Panc1 (cell line): Measurements from ENCODE around the gene HOXB13.

Source experiments
- POLR2AphosphoS5 ChIP-seq: IDR thresholded peaks from 2 replicates; pipeline ENCODE4 v1.6.1; 2012; ENCODE audit warnings: mild to moderate bottlenecking, low read depth, low read length, moderate library complexity
- SIN3A ChIP-seq: IDR thresholded peaks from 2 replicates; pipeline ENCODE4 v1.6.1; 2012; ENCODE audit warnings: low read depth, mild to moderate bottlenecking, low read length, moderate library complexity, borderline replicate concordance; ENCODE audit not compliant: insufficient read depth
- TCF7L2 ChIP-seq: IDR thresholded peaks from 2 replicates; pipeline ENCODE4 v1.6.1; 2011; ENCODE audit warnings: mild to moderate bottlenecking, low read depth, low read length, inconsistent platforms
- TF ChIP-seq, protein P1 (sequence below): fragments of 450-650 bp; IDR thresholded peaks from 2 replicates; pipeline ENCODE4 v1.5.1; 2017; ENCODE audit warnings: mild to moderate bottlenecking
- TF ChIP-seq, protein P2 (sequence below), 2 experiments: IDR thresholded peaks; 2 replicates each; pipeline ENCODE4 v1.6.1; 2011 to 2012; ENCODE audit warnings: low read depth in 2 of 2, control low read depth in 1 of 2, low read length in 1 of 2, mild to moderate bottlenecking in 1 of 2, moderate library complexity in 1 of 2; ENCODE audit not compliant: insufficient read depth in 1 of 2

DNA sequence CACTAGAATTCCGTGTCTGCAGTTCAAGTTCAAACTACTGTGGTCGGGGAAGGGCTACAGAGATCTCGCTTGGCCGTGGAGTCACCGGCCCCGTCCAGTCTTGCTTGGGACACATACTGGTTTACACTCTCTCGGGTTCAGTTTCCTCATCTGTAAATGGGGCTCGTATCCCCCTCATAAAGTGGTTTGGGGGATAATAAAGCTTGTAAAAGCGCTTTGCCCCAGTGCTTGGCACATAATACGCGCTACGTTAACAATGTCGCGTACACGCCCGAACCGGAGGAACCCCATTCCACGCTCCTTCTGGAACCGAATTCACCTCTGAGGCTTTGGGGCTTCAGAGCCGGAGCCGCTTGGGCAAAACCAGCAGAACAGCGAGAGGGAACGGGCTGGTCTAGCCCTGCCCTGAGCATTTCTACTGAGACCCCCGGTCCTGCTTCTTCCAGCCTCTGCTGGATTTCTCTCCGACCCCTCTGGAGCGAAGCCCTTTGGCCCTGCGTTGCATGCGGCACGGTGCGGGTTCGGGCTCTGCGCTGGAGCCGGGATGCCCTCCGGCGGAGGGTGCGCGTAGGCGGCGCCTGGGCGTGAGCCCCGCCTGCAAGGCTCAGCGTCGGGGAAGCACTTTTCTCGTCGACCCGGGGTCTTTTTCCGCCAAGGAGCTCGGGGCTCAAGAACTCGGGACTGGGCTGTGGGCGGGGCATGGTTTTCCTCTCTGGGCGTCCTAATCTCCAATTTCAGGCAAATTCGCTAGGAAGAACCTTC lies 26.1 kb upstream of the HOXB13 start:
- TF ChIP-seq, protein P1, sequence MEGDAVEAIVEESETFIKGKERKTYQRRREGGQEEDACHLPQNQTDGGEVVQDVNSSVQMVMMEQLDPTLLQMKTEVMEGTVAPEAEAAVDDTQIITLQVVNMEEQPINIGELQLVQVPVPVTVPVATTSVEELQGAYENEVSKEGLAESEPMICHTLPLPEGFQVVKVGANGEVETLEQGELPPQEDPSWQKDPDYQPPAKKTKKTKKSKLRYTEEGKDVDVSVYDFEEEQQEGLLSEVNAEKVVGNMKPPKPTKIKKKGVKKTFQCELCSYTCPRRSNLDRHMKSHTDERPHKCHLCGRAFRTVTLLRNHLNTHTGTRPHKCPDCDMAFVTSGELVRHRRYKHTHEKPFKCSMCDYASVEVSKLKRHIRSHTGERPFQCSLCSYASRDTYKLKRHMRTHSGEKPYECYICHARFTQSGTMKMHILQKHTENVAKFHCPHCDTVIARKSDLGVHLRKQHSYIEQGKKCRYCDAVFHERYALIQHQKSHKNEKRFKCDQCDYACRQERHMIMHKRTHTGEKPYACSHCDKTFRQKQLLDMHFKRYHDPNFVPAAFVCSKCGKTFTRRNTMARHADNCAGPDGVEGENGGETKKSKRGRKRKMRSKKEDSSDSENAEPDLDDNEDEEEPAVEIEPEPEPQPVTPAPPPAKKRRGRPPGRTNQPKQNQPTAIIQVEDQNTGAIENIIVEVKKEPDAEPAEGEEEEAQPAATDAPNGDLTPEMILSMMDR = no peak
- TF ChIP-seq POLR2AphosphoS5 (no peak), SIN3A (no peak), TCF7L2 (no peak)
- TF ChIP-seq, protein P2, sequence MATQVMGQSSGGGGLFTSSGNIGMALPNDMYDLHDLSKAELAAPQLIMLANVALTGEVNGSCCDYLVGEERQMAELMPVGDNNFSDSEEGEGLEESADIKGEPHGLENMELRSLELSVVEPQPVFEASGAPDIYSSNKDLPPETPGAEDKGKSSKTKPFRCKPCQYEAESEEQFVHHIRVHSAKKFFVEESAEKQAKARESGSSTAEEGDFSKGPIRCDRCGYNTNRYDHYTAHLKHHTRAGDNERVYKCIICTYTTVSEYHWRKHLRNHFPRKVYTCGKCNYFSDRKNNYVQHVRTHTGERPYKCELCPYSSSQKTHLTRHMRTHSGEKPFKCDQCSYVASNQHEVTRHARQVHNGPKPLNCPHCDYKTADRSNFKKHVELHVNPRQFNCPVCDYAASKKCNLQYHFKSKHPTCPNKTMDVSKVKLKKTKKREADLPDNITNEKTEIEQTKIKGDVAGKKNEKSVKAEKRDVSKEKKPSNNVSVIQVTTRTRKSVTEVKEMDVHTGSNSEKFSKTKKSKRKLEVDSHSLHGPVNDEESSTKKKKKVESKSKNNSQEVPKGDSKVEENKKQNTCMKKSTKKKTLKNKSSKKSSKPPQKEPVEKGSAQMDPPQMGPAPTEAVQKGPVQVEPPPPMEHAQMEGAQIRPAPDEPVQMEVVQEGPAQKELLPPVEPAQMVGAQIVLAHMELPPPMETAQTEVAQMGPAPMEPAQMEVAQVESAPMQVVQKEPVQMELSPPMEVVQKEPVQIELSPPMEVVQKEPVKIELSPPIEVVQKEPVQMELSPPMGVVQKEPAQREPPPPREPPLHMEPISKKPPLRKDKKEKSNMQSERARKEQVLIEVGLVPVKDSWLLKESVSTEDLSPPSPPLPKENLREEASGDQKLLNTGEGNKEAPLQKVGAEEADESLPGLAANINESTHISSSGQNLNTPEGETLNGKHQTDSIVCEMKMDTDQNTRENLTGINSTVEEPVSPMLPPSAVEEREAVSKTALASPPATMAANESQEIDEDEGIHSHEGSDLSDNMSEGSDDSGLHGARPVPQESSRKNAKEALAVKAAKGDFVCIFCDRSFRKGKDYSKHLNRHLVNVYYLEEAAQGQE (IDR thresholded peaks at IDR 0.05; ENCODE audit: insufficient read depth in 1 of 2, low read depth in 2 of 2, low read length in 1 of 2) = no peak
